Endothelial cell (in vitro differentiated cells): ENCODE measurements around the gene NTM. TPM values are rescaled to one million over a fixed set of nuclear protein-coding genes. Genes with fewer than 3 reads are reported as not detected.

Experiments used
- DNase-seq: peaks from one replicate; pipeline ENCODE4 v3.0.0; 2021; ENCODE audit warnings: low spot score
- H3K27ac Mint-ChIP-seq: one replicate; pipeline ENCODE4 v1.8.0; 2021; ENCODE audit warnings: mixed read lengths, inconsistent platforms; ENCODE audit not compliant: unreplicated experiment
- H3K27me3 Mint-ChIP-seq: one replicate; pipeline ENCODE4 v1.8.0; 2021; ENCODE audit warnings: mild to moderate bottlenecking, moderate library complexity, mixed read lengths, inconsistent platforms; ENCODE audit not compliant: unreplicated experiment
- H3K36me3 Mint-ChIP-seq: one replicate; pipeline ENCODE4 v1.8.0; 2021; ENCODE audit warnings: mild to moderate bottlenecking, low read depth, mixed read lengths, inconsistent platforms; ENCODE audit not compliant: unreplicated experiment
- H3K4me1 Mint-ChIP-seq: one replicate; pipeline ENCODE4 v1.8.0; 2021; ENCODE audit warnings: mild to moderate bottlenecking, mixed read lengths, inconsistent platforms; ENCODE audit not compliant: unreplicated experiment
- H3K4me3 Mint-ChIP-seq: one replicate; pipeline ENCODE4 v1.8.0; 2021; ENCODE audit warnings: mild to moderate bottlenecking, mixed read lengths, inconsistent platforms; ENCODE audit not compliant: unreplicated experiment
- H3K9me3 Mint-ChIP-seq: one replicate; pipeline ENCODE4 v1.8.0; 2021; ENCODE audit warnings: mixed read lengths, inconsistent platforms; ENCODE audit not compliant: unreplicated experiment
- total RNA-seq: library from RNA; stranded (reverse); fragmentation: NEBNext Ultra II Directional; extraction: Animal tissue kit (Norgen Biotek cat#: 25700); gene quantifications from one replicate; pipeline ENCODE4 v1.2.1, GENCODE V29; 2021; ENCODE audit not compliant: unreplicated experiment
- TF ChIP-seq, protein P1 (sequence below): fragments of 200-600 bp; sonication (generic); IDR thresholded peaks from one replicate; pipeline ENCODE4 v1.5.0; 2021; ENCODE audit warnings: antibody characterized with exemption; ENCODE audit not compliant: unreplicated experiment

Gene NTM
- total RNA-seq, 1 donor from 2014 or later = 3.6 TPM

DNA sequence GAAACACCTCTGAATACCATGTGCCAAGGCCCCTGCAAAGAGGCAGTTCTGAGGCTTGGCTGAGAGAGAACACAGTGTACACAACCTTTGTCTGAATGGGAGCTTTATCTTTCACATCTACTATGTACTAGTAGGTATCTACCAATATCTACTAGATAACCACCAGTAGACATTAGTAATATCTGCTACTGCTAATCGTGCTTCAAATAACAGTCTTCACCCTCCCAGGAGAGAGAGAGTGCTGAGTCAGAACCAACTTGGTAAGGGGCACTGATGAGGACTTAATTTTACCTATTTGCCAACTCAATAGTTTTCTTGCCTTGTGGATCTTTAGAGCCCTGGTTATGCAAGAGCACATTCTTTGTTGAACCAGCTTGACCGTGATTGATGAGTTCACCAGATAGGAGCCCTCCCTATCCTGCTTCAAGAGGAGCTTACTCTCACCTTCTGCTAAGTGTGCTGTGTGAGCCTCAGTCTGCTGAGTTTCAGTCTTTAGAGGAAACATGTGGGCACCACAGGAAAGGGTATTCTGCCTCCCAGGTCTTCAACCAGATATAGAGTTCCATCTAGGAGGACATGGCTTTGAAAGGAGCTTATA, 967.5 kb downstream of the NTM start:
- TF ChIP-seq, protein P1, sequence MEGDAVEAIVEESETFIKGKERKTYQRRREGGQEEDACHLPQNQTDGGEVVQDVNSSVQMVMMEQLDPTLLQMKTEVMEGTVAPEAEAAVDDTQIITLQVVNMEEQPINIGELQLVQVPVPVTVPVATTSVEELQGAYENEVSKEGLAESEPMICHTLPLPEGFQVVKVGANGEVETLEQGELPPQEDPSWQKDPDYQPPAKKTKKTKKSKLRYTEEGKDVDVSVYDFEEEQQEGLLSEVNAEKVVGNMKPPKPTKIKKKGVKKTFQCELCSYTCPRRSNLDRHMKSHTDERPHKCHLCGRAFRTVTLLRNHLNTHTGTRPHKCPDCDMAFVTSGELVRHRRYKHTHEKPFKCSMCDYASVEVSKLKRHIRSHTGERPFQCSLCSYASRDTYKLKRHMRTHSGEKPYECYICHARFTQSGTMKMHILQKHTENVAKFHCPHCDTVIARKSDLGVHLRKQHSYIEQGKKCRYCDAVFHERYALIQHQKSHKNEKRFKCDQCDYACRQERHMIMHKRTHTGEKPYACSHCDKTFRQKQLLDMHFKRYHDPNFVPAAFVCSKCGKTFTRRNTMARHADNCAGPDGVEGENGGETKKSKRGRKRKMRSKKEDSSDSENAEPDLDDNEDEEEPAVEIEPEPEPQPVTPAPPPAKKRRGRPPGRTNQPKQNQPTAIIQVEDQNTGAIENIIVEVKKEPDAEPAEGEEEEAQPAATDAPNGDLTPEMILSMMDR = no peak
- Mint-ChIP-seq H3K36me3 (no peaks in the 10 kb centered on the region), H3K4me3 (no peak overlapping the region), H3K27ac (no peak overlapping the region), H3K27me3 (peaks cover 2% of the 10 kb centered on the region), H3K9me3 (no peaks in the 10 kb centered on the region), H3K4me1 (peaks cover 2% of the 10 kb centered on the region)
- no peak for DNase-seq

DNA sequence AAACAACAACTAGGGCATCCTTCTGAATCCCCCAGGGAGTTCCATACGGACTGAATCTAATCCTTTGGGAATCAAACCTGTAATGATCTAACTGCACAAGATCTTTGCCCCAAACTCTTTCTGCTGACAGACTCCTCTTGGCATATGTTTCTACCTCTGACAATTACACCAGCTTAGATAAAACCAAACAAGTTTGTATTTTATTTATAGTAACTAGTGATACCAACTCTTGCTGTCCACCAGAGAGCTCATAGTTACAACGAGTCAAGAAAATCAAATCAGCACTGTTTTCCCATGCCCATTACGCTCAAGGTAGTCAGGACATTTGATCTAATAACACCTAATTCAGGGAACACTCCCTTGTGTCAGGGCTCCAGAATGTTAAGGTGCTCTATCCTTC, 972.0 kb downstream of the NTM start:
- H3K36me3 Mint-ChIP-seq = no peaks in the 10 kb centered on the region

DNA sequence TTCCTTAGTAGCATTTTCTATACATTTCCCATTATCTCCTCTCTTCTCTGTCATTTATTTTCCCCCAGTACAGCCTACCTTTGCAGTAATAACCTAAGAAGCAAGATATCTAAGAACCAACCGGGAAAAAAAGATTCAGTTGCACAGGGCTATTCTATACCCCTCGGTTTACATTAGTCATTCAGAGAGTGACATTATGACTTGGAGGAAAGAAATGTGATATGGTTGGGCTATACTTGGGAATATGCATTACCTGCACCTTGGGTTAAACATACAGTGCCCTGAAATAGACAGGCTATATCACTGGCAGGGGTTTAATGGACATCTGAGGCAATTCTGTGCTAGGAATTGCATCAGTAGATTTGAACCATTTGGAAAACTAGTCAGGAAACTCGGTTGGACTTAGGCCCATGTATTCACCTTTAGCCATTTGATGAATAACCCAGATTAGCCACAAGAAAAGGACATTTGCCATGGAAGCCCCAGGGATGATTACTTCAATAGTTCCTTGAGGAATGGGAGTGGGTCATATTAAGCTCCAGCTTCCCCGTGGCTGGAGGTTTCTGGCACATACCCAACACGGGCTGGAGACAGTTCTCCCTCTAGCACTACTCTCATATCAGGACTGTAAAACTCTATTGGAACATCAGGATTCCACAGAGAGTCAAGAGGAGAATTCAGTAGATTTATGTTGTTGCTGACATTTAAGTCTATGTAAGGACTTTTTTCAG, 973.2 kb downstream of the NTM start:
- no peak overlapping the region for H3K27ac Mint-ChIP-seq
- no peaks in the 10 kb centered on the region for H3K36me3 Mint-ChIP-seq
- DNase-seq = no peak
- TF ChIP-seq, protein P1 = no peak
- H3K4me1 Mint-ChIP-seq = peaks cover 39% of the 10 kb centered on the region
- H3K27me3 Mint-ChIP-seq = peaks cover 2% of the 10 kb centered on the region
- H3K9me3 Mint-ChIP-seq = no peaks in the 10 kb centered on the region
- no peak overlapping the region for H3K4me3 Mint-ChIP-seq

More for the DNA sequence above, 972.0 kb downstream of the NTM start:
- Mint-ChIP-seq H3K4me1 (peaks cover 27% of the 10 kb centered on the region), H3K27ac (no peak overlapping the region), H3K4me3 (no peak overlapping the region), H3K9me3 (no peaks in the 10 kb centered on the region), H3K27me3 (peaks cover 2% of the 10 kb centered on the region)
- TF ChIP-seq, protein P1 = no peak
- DNase-seq = no peak

DNA sequence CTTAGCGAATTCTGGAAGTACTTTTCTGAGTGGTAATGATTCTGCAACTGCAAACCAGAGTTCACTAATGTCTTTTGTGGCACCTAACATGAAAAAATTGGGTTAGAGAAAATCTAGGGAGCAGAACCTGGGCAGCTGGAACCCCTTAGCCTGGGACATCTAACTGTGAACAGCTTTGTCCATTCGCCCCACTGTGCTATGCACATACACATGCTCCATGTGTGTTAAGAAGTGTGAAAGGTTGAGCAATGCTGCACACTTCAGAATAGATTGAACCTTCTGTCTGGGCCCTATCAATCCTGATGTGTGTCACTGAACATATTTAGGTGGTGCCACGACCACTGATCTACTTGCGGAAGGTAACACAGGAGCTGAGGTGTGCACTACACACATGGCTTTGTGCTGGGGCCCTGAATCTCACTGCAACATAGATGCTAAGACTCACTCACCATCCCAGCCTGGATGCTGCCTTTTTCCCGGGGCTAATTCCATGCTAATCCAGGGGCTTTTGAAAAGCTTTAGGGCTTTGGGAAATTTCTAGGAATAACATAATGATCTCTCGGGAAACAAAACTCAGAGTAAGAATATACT, 976.2 kb downstream of the NTM start:
- no peak overlapping the region for H3K4me3 Mint-ChIP-seq
- TF ChIP-seq, protein P1 = no peak
- peaks cover 39% of the 10 kb centered on the region for H3K4me1 Mint-ChIP-seq
- no peaks in the 10 kb centered on the region for H3K36me3 Mint-ChIP-seq
- H3K27ac Mint-ChIP-seq = no peak overlapping the region
- no peak for DNase-seq
- H3K27me3 Mint-ChIP-seq = no peaks in the 10 kb centered on the region
- H3K9me3 Mint-ChIP-seq = no peaks in the 10 kb centered on the region
